Kidney (tissue), 14 donors: ENCODE data around the gene MACROD2. TPM values are rescaled to one million over a fixed set of nuclear protein-coding genes. Genes with fewer than 3 reads are reported as not detected.

Experiments
- DNase-seq, 5 donors: peaks; one replicate each; pipeline ENCODE4 v3.0.0-alpha.2; 2013 to 2020
- FAIRE-seq: peaks from 2 replicates; lab custom pipeline; 2012; peaks lifted over from hg19 to GRCh38; lab: Jason Lieb, UNC
- H3K27ac ChIP-seq, 2 donors: one replicate each; pipeline ENCODE4 v1.7.0; 2013; ENCODE audit warnings: low read depth in 2 of 2, low read length in 2 of 2, inconsistent platforms in 1 of 2
- H3K27me3 ChIP-seq: one replicate; pipeline ENCODE4 v1.7.1; 2013; ENCODE audit warnings: low read length, inconsistent platforms; ENCODE audit not compliant: control insufficient read depth, insufficient read depth
- H3K36me3 ChIP-seq, 3 donors: one replicate each; pipeline versions ENCODE4 v1.7.0 to v1.7.1; 2013; ENCODE audit warnings: low read length in 3 of 3, control low read depth in 1 of 3, inconsistent platforms in 1 of 3; ENCODE audit not compliant: insufficient read depth in 3 of 3, control insufficient read depth in 2 of 3
- H3K4me1 ChIP-seq, 3 donors: one replicate each; pipeline versions ENCODE4 v1.7.0 to v1.7.1; 2013; ENCODE audit warnings: low read length in 3 of 3, inconsistent platforms in 1 of 3, low read depth in 1 of 3; ENCODE audit not compliant: control insufficient read depth in 2 of 3, insufficient read depth in 2 of 3
- H3K4me3 ChIP-seq, 3 donors: one replicate each; pipeline versions ENCODE4 v1.7.0 to v1.8.1; 2013; ENCODE audit warnings: low read length in 3 of 3, control low read depth in 1 of 3, inconsistent platforms in 1 of 3
- H3K9ac ChIP-seq, 3 donors: one replicate each; pipeline versions ENCODE4 v1.7.0 to v1.7.1; 2013; ENCODE audit warnings: low read length in 3 of 3, control low read depth in 1 of 3, inconsistent platforms in 1 of 3
- H3K9me3 ChIP-seq, 3 donors: one replicate each; pipeline versions ENCODE4 v1.7.0 to v1.7.1; 2013; ENCODE audit warnings: low read length in 3 of 3, control low read depth in 1 of 3, inconsistent platforms in 1 of 3; ENCODE audit not compliant: control insufficient read depth in 2 of 3, insufficient read depth in 1 of 3
- intact Hi-C: fragments of 100-400 bp; cut with DNase I; formaldehyde crosslinking; loops from one replicate; pipeline ENCODE4 v1.11.1; 2022
- polyA plus RNA-seq: library from polyadenylated mRNA; stranded (reverse); fragments of 350-450 nt; fragmentation: Illumina TruSeq; extraction: RNeasy Lipid Tissue Mini Kit (QIAGEN cat#74804); gene quantifications from one replicate; pipeline ENCODE4 v1.2.3, GENCODE V29; 2014; ENCODE audit warnings: low read depth, low replicate concordance; ENCODE audit not compliant: insufficient read depth
- total RNA-seq: library from RNA; stranded (reverse); fragmentation: NEBNext Ultra II Directional; extraction: Animal tissue kit (Norgen Biotek cat#: 25700); gene quantifications from one replicate; pipeline ENCODE4 v1.2.1, GENCODE V29; 2021
- TF ChIP-seq, protein P1 (sequence below): IDR thresholded peaks from 3 replicates; pipeline ENCODE4 v1.5.1; 2012; ENCODE audit warnings: mild to moderate bottlenecking, moderate library complexity, borderline replicate concordance; ENCODE audit not compliant: insufficient read depth; ENCODE audit errors: extremely low read depth
- donor health status: control.
- donor health status: control.
- donor health status: control.
- donor health status: control.
- donor health status: control.
- donor health status: DM: yes; HTN: yes; CAD: no.
- donor health status: Normal renal cell carcinoma (clear cell type).

The MACROD2 gene
- total and polyA plus RNA-seq, 2 donors from 2014 or later = 3.0 to 10.0 TPM

DNA sequence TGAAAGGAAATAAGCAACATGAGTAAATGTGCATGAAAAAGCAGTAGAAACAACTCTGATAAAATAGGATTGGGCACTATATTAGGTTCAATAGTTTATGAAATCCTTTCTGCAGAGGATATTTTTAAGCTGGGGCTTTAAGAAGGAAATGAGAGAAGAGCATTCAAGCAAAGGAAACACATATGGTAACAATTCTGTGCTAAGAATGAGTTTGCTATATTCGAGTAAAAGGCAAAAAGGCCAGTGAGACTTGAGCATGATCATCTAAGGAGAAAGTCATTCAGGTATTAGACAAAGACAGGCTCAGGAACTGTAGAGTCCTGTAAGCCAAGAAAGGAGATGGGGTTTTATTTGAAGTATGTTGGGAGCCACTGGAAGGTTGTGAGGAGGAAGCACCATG lies 729.2 kb downstream of the MACROD2 start:
- no peaks in the 10 kb centered on the region for H3K27me3 ChIP-seq
- FAIRE-seq (no peak), DNase-seq (no peak)
- TF ChIP-seq, protein P1, sequence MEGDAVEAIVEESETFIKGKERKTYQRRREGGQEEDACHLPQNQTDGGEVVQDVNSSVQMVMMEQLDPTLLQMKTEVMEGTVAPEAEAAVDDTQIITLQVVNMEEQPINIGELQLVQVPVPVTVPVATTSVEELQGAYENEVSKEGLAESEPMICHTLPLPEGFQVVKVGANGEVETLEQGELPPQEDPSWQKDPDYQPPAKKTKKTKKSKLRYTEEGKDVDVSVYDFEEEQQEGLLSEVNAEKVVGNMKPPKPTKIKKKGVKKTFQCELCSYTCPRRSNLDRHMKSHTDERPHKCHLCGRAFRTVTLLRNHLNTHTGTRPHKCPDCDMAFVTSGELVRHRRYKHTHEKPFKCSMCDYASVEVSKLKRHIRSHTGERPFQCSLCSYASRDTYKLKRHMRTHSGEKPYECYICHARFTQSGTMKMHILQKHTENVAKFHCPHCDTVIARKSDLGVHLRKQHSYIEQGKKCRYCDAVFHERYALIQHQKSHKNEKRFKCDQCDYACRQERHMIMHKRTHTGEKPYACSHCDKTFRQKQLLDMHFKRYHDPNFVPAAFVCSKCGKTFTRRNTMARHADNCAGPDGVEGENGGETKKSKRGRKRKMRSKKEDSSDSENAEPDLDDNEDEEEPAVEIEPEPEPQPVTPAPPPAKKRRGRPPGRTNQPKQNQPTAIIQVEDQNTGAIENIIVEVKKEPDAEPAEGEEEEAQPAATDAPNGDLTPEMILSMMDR = no peak
- no peak overlapping the region for H3K27ac ChIP-seq
- intact Hi-C loops = no loop called here
- H3K9ac ChIP-seq = no peak overlapping the region
- no peaks in the 10 kb centered on the region for H3K36me3 ChIP-seq
- H3K4me1 ChIP-seq = peaks cover 0 to 6% (median 0%) of the 10 kb centered on the region in 3 donors
- H3K4me3 ChIP-seq = no peak overlapping the region
- no peaks in the 10 kb centered on the region for H3K9me3 ChIP-seq

DNA sequence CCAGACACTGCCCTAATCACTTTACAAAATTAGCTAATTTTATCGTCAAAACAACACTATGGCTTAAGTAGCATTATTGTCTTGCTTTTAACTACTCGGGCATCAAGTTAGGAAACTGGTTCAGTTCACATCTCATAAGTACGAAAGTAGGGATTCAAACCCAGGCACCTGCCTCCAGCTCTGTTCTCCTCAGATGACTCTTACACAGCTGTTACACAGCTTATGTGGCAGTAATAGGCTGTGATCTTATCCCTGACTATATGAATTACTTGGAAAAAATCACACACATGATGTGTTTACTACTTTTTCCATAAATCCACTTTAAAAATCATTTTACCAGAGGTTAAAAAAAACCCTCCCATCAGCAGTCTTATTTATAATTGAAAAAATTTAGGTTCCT lies 731.3 kb downstream of the MACROD2 start:
- H3K36me3 ChIP-seq = no peaks in the 10 kb centered on the region
- FAIRE-seq = no peak
- H3K9ac ChIP-seq = no peak overlapping the region
- TF ChIP-seq, protein P1 = no peak
- no peak overlapping the region for H3K4me3 ChIP-seq
- intact Hi-C loops = no loop called here
- H3K9me3 ChIP-seq = no peaks in the 10 kb centered on the region
- H3K4me1 ChIP-seq = no peaks in the 10 kb centered on the region
- H3K27ac ChIP-seq = no peak overlapping the region
- no peak for DNase-seq
- no peaks in the 10 kb centered on the region for H3K27me3 ChIP-seq

DNA sequence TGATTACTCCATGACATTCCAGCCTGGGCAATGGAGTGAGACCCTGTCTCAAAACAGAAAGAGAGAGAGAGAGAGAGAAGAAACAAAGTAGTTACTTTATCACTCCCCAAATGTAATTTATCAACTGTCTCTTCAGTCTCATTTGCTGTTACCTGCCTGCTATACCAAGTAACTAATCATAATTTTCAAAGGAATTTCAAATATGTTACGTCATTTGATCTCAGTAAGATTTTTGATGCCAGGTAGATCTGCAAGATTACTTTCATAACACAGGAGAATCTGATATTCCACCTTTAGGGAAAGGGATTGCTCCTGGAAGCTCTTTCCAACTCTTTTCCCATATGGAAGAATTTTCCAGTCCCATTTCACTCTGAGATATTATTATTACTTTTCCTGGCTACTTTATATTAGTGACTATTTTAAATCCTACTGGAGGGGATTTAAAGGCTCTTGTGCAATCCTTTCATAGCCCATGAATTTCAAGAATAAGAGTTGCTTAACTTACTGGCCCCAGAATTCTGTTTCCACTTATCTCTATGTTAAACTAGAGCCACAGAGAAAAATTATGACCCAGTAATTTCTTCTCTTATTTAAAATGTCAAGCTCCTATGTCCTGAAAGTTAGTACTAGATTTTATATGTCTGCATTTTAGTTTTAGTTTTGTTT lies 732.3 kb downstream of the MACROD2 start:
- Histone ChIP-seq H3K9me3 (no peaks in the 10 kb centered on the region), H3K27me3 (no peaks in the 10 kb centered on the region), H3K36me3 (no peaks in the 10 kb centered on the region), H3K4me3 (no peak overlapping the region), H3K27ac (no peak overlapping the region), H3K9ac (no peak overlapping the region), H3K4me1 (no peaks in the 10 kb centered on the region)
- intact Hi-C loops = no loop called here
- TF ChIP-seq, protein P1 = no peak
- no peak for DNase-seq
- FAIRE-seq = no peak
